SH-SY5Y (cell line): Measurements from ENCODE around the gene ENTREP3.

Source experiments
- GATA2 ChIP-seq: IDR thresholded peaks from 2 replicates; pipeline ENCODE4 v1.6.1; 2011; ENCODE audit warnings: mild to moderate bottlenecking, low read depth, low read length
- GATA3 ChIP-seq: IDR thresholded peaks from 2 replicates; pipeline ENCODE4 v1.6.1; 2011; ENCODE audit warnings: low read depth, mild to moderate bottlenecking, low read length, moderate library complexity

DNA sequence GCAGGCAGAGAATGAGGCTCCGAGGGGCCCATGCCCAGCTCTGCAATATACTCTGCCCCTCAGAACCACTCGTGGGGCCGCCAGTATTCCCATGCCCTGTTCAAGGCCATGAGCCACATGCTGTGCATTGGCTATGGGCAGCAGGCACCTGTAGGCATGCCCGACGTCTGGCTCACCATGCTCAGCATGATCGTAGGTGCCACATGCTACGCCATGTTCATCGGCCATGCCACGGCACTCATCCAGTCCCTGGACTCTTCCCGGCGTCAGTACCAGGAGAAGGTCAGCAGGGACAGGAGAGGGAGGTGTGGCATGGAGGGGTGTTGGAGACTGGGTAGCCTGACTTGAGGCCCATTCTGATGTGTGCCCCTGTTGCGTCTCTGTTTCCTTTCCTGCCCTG is 29.2 kb upstream of the ENTREP3 start:
- no peak for TF ChIP-seq GATA2
- no peak for TF ChIP-seq GATA3
